CD4-positive, alpha-beta T cell treated with Interleukin-1 beta for 1 hour (primary cell): ENCODE data around the gene NFYB.
A peak's percentile ranks its signal among the peaks of the same experiment; 100 is the strongest.
"Not testable (repeated sequence)": the region's sequence is repeated elsewhere in the genome, so short reads cannot be mapped to it uniquely, and the experiment has no call there.

ENCODE experiments used
- DNase-seq, 2 donors: peaks; one replicate each; pipeline ENCODE4 v3.0.0-alpha.2; 2020 to 2022

Gene NFYB

DNA sequence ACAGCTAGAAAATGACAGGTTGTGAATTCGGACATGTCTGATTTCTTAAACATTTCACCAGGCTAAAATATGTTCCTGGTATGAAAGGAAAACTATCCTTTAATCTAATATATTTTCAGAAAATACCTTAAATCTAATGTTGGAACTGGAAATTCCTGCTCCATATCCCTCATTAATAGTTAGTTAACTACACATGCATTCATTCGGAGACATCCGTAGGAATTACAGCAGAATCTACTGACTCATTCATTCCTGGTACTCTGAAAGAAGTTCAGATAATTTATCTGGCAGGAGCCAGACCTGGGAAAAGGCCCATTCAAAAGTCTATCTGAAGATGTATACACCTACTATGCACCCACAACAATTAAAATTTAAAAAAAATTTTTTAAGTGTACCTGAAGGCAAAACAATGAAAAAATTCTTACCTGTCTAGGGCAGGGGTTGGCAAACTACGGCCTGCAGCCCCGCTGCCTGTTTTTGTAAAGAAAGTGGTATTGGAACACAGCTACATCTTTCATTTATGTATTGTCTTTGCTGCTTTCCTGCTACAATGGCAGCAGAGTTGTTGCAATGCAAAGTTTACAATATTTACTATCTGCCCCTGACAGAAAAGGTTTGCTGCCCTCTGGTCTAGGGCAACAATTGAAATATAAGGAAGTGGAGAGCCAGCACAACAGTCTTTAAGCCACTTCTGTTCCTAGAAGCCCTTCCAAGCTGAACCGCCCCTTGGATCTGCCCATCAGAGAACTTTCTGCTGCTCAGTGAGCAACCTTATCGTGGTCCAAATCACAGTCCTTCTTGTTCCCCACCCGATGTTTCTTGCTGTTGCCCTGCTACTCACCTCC, 17.9 kb upstream of the NFYB start:
- DNase-seq = no peak

DNA sequence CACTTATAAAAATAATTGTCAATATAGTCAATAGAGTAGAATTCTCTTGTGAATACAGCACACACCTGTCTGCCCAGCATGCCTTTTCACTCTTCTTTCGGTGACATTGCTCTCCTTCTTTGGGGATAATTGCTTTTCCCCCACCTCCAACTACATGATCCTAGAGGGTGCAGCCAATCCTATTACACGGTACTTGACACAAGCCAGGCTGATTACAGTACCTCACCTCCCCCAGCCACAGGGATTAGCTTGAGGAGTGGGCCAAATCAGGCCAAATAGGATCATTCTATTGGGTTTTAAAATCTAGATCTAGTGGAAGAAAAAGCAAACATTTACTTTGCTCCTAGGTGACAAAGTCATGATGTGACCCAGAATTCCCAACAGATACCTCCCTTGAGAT, 16.8 kb upstream of the NFYB start:
- DNase-seq = no peak

DNA sequence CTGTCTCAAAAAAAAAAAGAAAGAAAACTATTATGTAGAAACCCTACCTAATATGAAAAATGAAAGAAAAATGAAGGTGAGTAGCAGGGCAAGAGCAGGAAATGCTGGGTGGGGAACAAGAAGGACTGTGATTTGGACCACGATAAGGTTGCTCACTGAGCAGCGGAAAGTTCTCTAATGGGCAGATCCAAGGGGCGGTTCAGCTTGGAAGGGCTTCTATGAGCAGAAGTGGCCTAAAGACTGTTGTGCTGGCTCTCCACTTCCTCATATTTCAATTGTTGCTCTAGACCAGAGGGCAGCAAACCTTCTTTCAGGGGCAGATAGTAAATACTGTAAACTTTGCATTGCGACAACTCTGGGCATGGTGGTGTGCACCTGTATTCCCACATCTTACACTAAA, 16.3 kb upstream of the NFYB start:
- DNase-seq = peak in 1 of 2 donors; percentile 3

DNA sequence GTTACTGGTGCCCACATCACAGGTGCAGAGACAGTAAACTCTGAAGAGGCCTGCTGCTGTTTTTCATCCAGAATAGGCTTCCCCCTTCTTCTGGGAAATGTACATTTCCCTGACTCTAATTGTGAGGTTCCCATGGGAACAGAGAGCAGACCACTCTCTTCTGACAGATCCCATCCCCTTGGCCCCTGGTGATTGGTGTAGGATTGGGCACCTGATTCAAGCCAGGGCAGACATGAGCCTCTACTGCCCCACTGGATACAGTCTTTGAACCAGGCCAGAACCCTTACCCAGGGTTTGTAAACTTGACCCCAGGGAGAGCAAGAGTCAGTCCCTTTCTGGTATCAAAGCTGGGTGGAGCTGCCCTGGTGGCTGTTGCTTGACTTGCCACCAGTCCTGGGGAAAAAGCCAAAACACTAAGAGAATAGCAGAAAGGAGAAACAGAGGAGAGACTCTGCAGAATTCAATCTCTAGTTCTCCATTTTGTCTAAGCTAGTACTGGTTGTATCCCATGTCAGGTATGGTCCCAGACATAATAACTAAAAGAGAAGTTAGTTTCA, 14.8 kb upstream of the NFYB start:
- DNase-seq = no peak

DNA sequence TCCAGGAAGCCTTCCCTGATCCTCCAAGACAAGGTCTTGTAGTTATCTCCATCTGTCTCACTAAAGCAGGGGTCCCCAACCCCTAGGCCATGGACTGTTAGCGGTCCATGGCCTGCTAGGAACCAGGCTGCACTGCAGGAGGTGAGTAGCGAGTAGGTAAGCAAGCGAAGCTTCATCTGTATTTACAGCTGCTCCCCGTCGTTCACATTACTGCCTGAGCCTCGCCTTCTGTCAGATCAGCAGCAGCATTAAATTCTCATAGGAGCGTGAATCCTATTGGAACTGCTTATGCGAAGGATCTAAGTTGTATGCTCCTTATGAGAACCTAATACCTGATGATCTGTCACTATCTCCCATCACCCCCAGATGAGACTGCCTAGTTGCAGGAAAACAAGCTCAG, 12.4 kb upstream of the NFYB start:
- no peak for DNase-seq

DNA sequence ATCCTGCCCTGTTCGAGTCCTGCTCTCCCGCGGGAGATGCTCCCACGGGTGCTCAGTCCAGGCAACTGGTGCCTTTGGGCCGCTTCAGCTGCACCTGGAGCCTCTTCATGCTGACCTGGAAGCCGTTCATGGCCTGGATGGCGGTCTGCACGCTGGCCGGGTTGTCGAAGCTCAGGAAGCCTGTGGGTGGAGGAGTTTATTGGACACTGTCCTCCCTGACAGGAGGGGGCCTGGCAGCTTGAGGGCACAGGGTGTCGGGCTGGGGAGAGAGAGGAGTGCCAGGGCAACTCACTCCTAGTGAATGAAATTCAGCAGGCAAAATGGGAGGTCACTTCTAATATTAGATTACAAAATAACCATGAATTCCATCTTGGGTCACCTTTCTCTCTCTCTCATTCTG, 9.3 kb upstream of the NFYB start:
- DNase-seq = no peak

DNA sequence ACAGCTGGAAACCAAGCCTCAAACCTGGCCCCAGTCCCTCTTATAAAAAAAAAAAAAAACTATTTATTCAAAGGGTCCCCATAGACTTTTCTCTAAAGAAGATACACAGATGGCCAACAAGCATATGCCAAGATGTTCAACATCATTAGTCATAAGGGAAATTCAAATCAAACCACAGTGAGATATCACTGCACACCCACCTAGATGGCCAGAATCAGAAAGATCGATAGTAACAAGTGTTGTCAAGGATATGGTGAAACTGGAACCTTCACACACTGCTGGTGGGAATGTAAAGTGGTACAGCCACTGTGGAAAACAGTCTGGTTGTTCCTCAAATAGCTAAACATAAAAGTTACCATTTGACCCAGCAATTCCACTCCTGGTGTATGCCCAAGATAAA, 5.9 kb upstream of the NFYB start:
- no peak for DNase-seq

DNA sequence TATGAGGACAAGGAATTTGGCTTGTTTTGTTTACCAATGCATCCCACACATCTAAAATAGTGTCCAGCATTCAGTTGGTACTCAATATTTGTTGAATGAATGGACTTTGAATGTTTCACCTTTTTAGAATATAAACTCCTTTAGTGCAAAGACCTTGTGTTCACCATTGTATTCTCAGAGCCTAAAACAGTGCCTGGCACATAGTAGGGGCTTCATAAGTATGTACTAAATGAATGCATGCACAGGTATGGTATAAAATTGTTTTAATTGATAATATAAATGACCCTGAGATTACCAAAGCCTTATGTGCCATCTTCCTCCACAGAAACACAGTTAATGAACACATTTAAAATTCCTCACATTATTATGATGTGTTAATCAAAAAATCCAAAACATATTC, 5.0 kb upstream of the NFYB start:
- DNase-seq = no peak

DNA sequence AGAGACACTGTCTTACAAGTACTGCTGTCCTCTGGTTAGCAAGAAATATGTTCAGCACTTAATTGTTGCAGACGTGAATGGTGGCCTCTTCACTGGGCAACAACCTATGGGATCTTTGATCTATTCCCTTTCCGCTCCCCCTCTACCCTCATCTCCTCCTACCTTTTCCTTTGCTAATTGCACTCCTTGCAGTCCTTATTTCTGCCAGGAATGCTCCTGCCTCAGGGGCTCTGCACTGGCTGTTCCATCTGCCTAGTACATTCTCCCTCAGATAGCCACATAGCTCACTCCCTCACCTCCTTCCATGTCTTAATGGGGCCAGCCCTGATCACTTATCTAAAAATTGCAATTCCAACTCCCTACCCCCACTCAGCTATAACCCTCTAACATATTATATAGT, 4.5 kb upstream of the NFYB start:
- no peak for DNase-seq

DNA sequence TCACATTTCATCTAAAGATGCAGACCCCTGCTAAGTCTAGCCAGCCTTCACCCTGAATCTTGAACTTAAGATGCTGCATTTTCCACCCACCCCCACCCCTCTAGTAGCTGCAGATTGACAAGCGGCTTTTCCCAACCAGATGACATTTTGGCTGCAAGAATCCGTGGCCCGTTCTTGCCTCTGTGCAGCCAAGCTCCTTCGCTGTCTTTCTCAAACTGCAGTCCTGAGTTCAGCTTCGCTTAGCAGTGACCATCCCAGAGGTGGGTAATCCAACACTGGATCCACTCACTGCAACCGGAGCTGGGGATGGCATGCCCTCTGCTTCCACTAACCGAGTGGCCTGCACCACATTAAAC, 765 bp upstream of the NFYB start:
- no peak for DNase-seq

DNA sequence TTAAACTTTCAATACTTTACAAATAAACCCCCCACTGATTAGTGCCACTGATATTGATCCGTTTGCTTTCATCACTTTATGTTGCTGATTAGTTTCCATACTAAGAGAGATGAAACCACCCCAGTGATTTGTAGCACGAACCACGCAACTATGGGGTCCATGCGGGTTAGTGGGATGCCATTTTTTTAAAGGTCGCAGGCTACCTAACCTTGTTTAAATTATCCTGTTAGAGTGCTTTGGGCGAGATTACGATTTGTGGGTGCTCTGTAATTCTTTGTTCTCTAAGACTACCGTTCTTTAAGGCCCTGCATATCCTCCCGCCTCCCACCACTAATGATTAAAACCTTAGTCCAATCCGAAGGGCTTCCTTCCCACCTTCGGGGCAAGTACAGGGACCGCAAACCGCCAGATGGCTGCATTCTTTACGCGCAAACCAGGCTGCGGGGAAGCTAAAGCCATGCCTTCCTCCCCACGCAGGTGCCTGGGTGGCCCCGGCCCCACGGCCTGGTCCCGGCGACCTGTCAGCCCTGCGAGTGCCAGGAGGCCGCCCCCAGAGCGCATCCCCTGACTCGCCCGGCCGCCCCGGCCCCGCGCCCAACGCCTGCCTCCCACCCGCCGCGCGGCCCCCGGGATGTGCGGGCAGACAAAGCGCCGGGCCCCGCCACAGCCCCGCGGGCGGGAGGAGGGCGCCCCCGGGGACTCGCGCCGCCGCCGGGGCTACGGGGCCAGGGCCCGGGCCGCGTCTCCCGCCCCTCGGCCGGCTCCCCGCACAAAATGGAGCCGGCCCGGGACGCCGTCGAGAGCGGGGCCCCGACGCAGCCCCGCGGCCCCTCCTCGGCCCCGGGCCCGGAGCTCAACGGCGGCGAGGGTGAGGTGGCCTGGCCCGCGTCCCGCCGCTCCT, 759 bp downstream of the NFYB start:
- DNase-seq = peak; percentile 22 to 50

DNA sequence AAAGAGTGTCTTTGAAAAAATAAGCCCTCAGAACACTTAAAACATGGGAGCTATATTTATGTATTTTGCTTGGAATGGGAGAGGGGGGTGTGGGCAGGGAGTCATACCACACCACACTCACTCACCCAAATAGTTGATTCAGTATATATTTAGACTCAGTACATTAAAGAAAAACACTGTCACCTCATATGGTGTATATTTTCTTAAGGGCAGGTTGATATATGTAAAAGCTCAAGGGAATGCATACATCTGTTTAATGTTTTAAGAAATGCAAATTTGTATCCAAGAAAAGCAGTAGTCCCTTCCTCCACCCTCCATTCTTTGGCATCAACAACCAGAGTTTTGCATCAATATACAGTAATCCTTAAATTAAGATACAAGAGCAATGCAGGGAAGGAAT, 1.4 kb downstream of the NFYB start:
- no peak for DNase-seq

DNA sequence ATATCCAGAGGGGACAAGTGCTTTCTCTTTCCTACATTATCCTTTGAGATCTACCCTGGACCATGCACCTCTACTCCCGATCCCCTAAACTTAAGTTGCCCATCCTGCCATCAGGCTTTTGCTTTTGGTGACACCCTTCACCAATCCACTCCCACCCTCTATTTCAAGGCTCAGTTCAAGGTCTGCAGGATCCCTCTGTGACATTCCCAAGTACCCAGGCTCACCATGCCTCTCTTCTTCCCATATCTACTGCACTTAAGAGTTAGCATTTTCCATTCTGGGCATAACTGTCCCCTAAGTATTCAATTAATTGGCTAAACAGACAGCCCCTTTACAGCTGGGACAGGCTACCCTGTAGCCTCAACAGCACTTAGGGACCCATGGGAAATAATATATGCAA, 3.1 kb downstream of the NFYB start:
- DNase-seq = no peak

DNA sequence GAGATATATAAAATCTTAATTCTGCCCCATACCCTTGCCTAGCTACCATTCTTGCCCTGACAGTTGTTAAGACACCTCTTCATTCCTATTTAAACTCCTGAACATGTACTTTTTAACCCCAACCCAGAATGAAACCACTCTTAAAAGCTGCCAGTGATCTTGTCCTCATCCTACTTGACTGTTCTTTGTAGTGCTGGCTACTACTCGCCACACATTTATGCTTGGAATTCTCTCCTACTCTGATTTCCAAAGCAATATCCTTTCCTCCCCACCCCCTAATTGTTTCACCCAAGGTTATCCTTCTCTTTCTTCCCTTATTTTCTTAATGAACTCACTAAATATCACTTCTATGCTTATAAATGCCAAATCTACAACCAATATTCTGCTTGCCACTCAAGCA, 4.1 kb downstream of the NFYB start:
- DNase-seq = no peak

DNA sequence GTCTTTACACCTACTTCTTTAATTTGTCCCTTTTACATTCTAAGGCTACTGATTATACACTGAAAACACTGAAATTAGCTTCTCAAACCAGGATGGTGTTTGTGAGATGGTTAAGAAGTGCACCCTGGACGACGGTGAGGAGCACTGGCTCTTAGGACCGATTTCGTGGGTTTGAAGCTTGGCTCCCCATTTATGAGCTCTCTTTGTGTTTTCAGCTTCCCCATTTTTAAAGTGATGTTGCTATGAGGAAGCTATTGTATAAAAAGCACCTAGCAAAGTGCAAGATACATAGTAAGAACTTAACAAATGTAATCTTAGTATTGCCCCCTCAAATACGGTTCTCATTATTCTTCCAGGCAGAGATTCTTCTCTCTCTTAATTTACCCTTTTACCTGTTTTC, 4.7 kb downstream of the NFYB start:
- DNase-seq = no peak

DNA sequence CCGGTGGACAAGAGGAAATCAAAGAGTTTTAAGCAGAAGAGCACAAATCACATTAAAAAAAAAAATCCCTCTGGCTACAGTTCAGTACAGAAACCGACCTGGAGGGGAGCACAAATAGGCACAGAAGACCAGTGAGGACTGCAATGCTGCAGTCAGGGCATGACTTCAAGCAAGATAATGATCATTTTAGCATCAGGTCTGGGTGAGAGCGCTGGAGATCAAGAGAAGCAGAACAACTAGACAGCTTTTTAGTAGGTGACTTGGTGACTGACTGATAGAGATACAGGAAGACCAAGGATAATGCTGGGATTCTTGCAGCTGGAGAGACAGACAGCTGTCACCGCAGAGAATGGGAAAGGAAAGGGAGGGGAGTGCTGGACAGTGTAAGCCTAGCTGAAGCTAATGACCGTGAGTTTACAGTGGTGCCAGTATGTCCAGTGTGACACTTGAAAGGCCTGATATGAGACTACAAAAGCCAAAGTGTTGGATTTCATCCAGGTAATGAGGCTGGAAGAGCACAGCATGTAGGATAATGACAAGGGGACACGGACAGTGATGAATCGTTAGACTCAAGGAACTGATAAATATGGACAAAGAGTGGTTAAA, 5.6 kb downstream of the NFYB start:
- DNase-seq = no peak

DNA sequence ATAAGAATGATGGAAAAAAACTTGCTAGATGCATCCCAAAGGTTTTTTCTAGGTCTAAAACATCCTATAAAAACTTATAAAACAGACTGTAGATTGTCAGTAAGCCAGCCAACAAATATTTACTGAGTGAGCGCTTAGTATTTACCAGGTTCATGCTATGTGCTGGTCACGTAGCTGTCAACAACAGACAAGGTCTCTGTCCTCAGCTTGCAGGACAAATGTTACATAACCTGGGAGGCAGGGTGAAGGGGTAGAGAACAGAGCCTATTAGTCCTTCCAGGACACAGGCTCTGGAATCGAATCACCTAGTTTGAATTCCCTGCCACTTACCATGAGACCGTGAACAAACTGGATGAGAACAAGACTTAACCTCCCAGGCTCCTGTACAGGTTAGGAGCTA, 6.4 kb downstream of the NFYB start:
- DNase-seq = no peak

DNA sequence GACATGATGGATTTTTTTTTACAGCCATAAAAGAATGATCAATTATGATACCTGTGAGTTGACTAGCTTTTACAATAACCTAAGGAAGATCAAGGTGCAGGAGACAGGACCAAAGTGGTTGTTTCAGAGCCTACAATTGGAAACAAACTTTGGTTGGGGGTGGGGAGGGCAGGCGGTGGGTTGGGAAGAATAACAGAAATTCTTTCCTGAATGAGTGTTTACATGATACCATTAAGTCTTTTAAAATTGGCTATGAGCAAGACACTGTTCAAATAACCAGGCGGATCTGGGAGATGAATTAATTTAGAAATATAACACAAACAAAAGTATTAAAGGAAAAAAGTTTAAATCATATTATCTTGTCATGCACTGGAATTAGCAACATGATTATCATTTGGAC, 7.2 kb downstream of the NFYB start:
- no peak for DNase-seq

DNA sequence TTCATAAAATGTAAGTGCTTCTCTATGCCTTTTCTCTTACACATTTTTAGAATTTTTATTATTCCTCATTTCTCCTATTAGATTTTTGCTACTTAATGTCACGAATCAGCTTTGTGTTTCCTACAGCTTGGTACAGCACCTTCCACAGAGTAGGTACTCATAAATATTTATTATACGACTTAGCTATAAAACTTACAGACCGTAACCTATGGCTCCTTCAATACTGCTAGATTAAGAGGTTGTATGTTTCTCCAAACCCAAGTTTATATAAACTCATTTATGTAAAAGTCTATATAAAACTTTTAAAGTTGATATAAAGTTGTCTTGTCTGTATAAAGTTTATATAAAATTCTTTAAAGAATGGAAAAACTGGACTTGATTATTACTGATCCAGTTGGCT, 11.5 kb downstream of the NFYB start:
- no peak for DNase-seq

DNA sequence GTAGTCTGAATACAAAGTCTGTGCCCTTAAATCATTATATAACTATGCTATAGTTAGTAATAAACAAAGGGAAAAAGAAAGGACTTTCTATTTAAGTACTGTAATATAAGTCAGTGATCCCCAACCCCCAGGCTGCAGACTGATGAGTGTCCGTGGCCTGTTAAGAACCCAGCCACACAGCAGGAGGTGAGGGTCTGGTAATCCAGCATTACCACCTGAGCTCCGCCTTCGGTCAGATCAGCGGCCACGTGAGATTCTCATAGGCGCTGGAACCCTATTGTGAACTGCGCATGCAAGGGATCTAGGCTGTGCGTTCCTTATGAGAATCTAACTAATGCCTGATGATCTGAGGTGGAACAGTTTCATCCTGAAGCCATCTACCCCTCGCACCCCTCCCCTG, 15.7 kb downstream of the NFYB start:
- DNase-seq = no peak

DNA sequence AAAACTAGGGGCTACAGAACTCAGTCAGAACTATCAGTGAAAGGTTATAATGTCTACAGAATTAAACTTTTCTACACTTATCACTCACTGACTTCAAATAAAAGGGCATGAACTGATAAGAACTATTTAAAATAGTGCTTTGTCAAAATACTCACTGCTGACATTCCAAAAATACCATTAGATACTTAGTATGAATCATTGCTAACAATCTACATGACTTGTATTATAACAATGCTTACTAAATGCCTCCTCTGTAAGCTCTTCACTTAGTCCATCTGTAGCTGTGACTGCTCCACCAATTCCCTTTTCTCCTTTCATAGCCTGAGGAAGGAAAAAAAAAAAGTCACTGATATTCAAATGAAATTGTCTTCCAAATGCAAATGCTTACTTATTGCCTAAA, 17.0 kb downstream of the NFYB start:
- no peak for DNase-seq

DNA sequence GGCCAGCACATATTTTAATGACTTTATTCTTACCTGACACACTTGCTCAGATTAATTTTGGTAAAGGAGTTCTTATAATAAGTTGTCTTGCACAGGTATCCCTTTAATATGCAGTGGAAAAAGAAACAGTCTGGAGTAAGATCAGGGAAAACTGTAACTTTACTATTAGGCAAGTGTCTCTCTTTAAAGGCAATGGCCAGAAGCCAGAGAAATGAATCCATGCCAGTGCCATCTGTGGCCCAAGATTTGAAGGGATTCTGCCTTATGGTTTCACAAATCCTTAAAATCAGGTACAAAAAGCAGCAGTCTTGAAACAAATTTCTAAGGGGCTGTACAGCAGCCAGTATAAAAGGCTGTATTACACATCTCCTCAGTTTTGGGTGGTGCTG, 22.4 kb downstream of the NFYB start:
- no peak for DNase-seq

DNA sequence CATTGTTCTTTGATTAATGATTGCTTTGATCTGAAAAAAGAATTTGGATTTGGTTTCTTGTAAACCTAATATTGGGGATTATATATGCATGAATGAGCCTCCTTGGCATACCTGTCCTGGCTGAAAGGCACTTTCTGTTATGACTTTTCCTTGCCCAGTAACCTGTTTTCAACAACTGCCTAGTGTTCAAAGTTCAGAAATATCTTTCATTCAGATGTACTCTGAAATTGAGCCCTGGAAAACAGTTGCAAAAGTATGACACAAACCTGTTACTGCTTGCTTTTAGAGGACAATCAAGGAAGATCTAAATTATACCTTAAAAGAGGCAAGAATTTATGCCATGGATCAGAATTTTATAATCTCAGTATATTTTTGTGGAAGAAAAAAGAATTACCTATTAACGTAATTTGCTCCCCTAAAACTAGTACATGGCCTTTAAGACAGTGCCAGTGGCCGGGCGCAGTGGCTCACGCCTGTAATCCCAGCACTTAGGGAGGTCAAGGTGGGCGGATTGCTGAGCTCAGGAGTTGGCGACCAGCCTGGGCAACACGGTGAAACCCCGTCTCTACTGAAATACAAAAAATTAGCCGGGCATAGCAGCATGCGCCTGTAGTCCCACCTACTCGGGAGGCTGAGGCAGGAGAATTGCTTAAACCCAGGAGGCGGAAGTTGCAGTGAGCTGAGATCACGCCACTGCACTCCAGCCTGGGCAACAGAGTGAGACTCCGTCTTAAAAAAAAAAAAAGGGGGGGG, 23.0 kb downstream of the NFYB start:
- DNase-seq = not testable (repeated sequence)
